GM19023 (cell line): ENCODE data around the gene CAPN8.

Source experiments
- ATAC-seq: cut with Tn5 transposase; IDR thresholded peaks from one replicate; pipeline ENCODE4 v1.9.1; 2021; ENCODE audit warnings: mild to moderate bottlenecking, moderate library complexity; ENCODE audit not compliant: unreplicated experiment

Gene CAPN8

DNA sequence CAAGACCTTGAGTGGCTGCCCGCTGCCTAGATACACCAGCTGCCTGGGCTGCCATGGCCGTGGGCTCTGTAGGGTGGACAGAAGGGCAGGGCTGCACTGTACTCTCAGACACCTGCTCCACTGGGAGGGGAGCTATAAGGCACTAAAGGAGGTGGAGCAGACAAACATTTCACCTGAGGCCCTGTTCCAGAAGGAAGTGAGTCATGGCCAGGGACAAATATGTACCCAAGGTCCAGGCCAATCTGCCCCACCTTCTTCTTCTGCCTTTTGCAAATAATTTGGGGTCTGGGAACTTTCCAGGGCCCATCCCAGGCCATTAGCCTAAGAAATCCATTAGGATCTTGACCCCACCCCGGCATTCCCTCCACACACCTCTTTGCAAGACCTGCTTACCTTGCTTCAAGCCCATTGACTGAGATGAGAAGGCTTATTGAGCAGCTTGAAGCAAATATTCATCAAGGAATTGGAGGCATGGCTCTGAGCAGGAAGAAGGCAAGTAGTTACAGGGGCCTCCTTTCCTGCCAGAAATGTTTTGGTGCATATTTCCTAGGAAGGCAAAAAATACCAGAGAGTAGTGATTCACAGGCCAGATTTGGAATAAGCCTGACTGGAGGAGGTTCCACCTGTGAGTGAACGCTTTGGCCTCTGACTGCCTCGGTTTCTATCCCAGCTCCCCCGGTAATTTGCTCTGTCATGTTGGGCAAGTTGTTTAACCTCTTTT is at the start of gene CAPN8:
Gene CAPN8, minus strand, starts transcription at position 110 of the 721 bp plus-strand sequence. Its CDS starts 55 bp downstream, at position 55.
- ATAC-seq = no peak

DNA sequence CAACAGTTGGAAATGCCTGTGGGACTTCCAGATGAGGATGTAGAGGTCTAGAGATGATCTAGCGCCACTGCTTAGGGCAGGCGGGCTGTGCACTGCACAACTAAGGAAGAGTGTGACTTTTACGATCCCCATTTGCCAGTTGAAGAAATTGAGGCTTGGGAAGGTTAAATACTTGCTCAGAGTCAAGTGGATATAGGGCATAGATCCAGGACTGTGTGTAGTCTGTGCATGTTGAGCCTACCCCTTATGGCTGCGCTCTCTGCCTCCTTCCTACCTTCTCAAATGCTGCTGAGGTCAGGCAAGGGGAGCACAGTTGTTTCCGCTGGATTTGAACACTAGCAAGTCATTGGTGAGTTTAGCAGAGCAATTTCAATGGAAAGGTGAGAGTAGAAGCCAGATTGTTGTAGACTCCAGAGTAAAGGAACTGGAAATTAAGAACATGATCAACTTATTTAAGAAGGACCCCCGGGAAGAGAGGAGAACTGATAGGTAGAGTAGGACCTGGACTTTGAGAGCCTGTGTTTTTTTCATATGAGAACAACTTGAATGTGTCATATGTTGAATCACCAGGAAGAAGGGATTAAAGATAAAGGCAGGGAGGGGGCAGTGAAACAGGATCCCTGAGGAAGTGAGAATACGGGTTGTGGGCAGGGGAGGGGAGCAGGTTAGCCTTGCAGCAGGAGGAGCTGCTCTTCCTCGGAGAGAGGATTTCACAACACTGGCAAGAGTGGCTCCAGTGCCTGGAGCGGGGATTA is 49.5 kb upstream of the CAPN8 start:
- no peak for ATAC-seq

DNA sequence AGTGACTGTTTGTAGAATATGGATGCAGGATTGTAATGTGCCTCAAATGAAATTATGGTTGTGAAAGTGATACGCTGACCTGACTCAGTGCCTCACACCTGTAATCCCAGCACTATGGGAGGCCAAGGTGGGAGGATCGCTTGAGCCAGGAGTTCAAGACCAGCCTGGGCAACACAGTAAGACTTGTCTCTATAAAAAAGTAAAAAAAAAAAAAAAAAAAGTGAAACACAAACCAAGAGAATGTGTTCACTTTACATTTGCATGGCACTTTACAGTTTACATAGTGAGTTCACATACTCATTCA is 48.9 kb upstream of the CAPN8 start:
- ATAC-seq = no peak

DNA sequence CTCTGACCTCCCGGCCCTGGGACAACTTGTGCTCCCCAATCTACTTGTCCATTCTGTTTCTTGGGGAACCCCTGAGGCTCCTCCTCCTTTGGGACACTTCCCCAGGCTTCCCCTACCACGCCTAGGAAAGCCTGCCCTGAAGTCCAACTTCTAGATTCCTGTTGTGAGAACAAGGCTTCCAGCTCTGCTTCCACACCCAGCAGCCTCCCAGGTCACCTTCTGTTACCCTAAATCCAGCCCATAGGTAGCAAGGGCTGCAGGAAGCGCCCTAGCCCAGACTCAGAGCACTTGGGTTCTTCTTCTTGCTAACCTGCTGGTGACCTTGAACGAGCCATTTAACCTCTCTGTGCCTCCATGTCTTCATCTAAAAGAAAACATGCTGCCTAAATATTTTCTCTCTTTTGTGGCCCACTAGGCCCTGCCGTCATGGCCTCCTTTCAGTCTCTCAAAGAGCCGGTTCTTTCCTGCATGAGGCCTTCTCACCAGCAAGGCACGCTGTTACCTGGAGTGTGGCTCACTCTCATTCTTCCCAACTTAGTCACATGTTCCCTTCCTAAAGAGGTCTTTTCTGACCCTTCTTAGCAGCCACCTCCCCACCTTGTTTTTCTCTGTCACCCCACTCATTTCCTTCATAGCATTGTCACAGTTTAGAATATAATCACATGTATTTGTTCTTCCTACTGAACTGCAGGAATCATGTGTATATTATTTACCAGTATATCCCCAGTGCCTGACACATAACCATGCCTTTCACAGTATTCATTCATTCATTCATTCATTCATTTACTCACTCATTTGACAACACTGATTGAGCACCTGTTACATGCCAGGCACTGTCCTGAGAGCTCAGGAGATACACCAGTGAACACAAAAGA is 48.3 kb upstream of the CAPN8 start:
- no peak for ATAC-seq

DNA sequence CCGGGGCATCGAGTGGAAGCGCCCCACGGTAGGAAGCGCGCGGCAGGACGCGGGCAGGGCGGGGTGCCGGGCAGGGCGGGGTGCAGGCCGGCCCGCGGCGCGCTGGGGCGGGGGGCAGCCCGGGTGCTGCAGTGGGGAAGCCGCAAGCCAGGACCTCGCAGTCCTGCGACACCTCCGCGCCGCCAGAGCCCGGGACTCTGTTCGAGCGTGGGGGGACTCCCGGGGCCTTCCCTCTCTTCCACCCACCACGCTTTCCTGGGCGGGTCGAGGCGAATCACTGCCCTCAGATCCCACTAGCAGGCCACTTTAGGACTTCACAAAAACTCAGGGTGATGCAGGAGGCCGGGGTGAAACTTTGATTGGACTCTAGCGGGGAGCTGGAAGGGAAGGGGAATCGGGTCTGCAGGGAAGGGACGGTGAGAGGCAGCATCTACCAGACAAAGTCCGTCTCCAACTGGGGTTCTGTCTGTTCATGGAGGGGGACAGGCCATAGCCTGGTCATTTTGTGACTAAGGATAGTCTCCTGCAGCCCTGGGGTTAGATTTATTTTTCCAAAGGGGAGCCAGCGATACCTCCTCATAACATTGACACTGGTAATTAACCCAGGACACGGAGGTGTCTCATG is 47.5 kb upstream of the CAPN8 start:
- peak; percentile 43 for ATAC-seq

DNA sequence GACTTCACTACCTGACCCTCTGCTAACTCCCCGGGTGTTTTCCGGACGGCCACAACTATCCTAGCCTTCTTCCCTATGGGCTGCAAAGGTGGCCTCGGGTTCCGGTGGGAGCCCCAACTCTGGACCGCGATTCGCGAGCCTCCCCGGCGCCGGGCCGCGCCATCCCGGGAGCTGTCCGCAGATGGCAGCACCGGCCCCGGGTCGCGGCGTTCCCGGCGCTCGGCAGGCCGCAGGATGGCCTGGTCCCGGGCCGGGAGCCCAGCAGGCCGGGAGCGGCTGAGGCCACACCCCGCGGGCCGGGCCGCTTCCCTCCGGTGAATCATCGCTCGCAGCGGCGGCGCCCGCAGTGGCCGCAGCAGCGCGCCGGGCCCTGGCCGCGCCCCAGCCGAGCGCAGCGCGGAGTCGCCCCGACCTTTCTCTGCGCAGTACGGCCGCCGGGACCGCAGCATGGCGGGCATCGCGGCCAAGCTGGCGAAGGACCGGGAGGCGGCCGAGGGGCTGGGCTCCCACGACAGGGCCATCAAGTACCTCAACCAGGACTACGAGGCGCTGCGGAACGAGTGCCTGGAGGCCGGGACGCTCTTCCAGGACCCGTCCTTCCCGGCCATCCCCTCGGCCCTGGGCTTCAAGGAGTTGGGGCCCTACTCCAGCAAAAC is 46.8 kb upstream of the CAPN8 start, which contains the start of gene CAPN2:
Gene CAPN2, plus strand, starts transcription at position 346 of the 656 bp plus-strand sequence. Its CDS starts 102 bp downstream, at position 448.
- ATAC-seq = peak; percentile 65

DNA sequence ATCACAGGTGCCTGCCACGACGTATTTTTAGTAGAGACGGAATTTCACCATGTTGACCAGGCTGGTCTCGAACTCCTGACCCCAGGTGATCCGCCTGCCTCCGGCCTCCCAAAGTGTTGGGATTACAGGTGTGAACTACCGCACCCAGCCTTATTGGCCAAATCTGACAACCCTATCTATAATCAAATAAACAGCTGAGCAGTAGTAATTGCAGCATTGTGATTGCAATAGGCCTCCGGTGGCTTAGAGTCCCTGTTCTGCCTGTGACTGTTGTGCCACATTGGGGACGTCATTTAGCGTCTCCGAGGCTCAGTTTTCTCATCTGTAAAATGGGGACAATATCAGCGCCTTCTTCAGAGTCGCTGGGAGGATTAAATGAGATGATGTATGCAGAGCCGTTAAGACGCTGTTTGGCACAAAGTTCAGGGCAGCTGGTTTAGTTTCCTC is 46.3 kb upstream of the CAPN8 start:
- ATAC-seq = no peak

DNA sequence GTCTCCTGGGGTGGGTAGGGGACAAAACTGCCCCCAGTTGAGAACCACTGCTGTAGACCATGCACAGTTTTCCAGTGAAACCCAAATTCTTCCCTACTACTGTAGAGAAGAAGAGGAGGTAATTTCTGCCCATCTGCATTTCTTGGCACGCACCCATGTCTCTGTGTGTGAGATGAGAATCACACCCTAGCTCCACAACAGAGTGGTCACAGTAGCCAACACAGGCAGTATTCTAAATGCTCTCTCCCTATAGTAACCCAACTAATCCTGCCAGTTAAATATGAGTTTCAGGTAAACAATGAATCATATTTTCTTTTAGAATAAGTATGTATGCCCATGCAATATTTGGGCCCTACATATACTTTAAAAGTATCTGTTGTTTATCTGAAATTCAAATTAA is 45.7 kb upstream of the CAPN8 start:
- no peak for ATAC-seq

DNA sequence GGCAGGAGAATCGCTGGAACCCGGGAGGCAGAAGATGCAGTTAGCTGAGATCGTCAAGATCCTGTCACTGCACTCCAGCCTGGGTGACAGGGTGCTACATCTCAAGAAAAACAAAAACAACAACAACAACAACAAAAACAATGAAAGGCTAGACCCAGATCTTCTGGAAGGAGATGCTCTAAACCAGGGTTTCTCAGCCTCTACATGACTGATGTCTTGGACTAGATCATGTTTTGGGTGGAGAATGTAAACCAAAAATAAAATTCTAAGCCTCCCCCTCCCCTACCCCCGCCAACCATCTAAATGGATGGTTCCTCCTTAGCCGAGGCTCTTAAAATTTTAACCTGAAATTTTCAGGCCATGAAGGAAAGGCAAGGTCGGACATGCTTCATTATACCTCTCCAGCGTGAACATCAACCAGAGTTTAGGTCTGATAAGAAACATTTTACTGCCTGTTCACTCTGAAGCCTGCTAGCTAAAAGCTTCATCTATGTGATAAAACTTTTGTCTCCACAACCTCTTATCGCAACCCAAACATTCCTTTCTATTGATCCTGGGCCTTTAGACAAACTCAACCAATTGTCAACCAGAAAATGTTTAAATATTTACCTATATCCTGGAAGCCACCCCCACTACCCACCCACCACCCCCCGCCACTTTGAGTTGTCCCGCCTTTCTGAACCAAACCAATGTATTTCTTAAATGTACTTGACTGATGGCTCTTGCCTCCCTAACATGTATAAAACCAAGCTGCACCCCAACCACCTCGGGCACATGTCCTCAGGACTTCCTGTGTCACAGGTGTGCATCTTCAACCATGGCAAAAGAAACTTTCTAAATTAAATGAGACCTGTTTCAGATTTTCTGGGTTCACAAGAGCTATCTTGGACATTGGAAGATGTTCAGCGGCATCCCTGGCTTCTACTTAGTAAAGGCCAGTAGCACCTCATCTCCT is 45.0 kb upstream of the CAPN8 start:
- ATAC-seq = no peak

DNA sequence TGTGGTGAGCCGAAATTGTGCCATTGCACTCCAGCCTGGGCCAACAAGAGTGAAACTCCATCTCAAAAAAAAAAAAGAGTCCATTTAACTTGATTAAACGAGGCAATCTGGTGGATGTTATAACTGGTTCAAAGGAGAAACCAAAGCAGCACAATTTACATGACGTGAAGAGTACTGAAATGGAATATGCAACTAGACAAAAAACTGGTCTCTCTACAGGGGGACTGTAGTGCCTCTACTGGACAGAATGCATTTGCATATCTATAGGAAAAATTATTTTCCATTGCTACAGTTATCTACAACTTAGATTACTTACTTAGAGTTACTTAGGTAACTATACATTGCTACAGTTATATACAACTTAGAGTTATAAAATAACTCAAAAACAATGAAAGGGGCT is 44.1 kb upstream of the CAPN8 start:
- ATAC-seq = no peak

DNA sequence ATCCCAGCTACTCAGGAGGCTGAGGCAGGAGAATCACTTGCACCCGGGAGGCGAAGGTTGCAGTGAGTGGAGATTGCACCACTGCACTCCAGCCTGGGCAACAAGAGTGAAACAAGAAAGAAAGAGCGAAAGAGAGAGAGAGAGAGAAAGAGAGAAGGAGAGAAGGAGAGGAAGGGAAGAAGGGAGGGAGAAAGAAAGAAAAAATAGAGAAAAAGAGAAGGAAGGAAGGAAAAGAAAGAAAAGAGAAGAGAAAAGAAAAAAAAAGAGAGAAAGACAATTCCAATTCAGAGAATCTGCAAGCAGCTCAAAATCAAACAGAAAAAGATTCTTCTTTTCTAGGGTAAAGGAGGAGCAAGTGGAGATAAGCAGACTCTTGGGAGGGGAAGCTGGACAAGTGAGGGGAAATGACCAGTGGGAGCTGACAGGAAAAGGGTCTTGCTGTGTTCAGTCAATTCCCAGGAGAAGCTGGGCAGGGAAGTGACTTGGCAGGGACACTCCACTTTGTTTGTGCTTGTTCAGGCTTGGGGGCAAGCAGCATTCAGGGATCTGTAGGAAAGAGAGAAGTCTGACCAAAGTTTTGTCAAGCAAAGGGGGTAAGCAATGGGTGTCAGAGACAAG is 43.3 kb upstream of the CAPN8 start:
- ATAC-seq = no peak

DNA sequence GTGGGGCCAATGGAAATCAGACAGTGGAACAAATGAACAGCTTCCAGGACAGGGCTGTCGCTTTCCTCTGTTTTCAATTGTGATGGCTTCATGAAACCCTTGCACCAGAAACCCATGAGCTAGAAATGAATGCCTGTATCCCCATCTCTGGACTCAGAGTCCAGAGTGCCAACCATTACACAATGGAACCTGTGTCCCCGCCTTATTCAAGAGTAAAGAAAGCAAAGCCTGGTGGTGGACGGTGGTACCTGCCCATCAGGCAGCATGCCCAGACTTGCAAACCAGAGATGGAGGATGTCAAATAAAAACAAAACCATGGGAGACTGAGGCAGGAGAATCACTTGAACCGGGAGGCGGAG is 42.5 kb upstream of the CAPN8 start:
- no peak for ATAC-seq

DNA sequence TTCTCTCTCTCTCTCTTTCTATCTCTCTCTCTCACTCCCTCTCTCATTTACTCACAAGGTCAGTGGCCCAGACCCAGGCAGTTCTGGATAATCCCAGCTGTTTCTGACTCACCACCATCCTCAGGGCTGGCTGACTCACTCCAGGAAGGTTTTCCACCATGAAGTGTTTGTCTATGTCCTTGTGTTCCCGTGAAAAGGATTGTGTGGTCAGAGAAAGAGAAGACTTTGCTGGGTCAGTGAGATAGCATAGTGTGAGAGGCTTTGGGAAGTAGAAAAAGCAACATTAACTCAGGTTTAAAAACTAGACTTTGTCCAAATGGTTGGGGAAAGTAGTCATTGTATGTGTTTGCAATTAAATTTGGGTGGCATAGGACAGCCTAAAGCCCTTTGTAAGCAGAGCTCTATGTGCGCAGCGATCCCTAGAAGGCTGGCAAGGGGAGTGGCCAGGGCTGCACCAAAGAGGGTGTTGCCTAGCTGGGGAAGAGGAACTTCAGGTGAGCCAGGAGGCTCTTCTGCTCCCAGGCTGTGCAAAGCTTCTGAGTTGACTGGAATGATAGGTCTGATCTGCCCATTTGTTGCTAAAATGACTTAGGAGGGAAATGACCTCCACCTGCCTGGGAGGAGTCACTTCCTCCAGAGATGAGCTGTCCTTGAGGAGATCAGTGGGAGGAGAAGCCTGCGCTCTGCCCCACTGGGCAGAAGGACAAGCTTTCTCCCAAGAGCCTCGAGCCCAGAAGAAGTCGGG is 41.9 kb upstream of the CAPN8 start:
- no peak for ATAC-seq

DNA sequence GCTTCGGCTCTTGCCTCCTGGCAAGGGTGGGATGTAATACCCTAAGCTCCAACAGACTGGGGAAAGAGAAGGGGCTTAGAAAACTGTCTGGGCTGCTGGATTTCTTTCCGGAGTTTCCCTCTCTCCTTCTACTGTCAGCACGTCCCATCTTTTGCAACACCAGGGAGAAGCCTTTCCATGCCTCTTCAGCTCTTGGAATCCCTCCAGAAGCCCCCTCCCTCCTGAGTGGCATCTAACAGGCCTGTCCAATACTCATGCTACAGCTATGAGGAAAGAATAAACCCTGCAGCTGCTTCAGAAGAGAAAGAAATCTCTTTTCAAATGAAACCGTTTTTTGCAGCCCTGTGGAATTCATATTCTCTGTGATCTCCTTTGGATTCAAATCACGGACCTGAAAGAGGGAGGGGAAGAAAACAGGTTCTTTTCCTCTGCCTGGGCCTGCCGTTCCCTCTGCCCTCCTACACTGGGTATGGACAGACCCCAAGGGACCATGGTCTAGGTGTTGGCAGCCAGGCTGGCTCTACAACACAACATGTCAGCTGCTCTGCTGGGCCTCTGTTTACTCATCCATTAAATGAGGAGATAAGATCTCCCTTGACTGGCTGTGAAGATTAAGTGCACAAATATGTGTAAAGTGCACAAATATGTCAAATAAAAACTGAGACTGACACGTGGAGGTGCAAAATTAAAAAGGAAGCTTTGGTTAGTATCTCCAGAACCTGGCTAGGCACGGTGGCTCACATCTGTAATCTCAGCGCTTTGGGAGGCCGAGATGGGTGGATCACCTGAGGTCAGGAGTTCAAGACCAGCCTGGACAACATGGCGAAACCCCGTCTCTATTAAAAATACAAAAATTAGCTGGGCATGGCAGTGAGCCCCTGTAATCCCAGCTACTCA is 40.8 kb upstream of the CAPN8 start:
- ATAC-seq = no peak

DNA sequence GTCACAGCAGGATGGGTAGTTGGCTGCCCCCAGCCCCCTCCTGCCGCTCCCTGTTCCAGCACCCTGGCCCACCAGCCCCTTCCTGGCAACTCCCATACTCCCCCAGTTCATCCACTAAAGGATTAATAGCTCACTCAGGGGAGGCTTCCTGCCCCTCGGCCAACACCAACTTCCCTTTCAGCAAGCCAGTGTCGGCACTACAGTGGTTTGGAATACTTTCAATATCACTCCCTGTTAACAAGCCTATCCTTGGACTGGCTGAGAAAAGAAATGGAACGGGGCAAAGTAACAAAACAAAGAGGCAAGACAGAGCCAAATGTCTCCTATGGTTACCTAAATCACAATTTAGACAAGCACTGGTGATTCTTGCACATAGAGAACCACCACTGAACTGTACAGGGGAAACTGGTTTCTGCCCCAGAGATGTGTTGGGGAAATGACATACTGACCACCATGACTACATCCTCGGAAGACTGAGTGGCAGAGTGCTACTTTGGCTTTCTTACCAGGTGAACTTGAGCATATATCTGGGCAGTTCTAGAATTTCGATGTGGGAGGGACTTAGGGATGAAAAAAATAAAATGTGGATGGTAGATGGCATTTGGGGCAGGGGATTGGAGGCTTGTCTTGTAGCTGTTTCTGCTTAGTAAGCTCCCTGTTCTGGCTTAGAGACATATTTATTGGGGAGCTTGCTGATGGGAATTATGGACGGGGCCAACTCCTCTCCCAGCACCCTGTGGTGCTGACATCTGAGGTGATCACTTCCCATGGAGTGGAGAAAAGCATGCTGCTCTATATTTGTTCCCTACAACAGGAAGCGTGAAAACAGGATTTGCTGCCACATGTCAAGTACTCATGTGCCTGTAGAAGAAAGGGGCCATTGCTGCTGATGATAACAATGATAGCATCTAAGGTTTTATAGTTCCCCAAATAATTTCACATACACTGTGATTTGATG is 39.7 kb upstream of the CAPN8 start:
- ATAC-seq = no peak

DNA sequence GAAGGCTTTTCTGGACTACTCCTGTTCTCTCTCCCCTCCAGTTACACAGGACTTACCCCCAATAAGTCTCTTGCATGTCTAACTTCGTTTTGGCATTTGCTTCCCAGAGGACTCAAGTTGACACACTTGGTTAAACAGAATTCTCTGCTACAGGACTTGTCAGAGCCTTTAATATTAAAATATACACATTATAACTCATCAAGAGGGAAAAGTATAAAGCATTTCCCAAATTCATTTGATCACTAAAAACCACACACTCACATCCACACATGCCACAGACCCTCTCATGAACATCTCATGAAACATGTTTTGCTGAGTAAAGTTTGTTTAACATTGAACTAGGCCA is 38.1 kb upstream of the CAPN8 start:
- no peak for ATAC-seq
